ENCODE data around the gene LYZL6.
"Not testable (repeated sequence)": the region's sequence is repeated elsewhere in the genome, so short reads cannot be mapped to it uniquely, and the experiment has no call there.

LYZL6 gene

DNA sequence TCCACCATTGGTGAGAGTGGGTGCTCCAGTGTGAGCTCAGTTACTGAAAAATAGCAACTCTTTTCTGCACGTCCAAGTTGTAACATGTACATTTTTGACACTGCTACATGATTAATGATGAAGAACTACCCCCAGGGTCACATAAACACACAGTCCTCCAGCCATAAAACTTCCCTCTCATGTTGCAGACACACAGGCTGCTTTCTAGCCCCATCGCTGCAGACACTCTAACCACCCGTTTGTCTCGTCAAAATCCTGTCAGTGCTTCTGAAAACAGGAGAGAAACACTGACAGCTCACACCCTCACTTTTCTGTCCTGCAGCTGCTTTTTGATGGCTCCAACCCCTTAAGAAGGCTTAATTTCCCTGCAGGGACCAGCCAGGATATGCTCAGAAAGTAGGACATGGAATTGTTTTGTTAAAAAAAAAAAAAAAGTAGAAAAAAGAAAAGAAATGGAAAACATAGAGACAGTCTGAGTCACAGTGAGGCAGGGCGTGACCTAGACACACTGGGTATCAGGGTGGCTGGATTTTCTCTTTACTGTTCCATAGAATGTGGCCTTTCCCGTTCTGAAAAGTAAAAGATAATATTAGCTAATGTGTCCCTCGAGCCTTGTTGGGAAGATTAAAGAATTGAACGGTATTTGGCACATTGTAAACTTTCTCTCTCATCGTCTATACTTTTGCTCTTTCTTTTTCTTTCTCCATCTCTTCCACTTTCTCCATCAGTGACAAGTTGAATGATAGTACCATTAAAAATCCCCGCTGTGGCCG lies 42.6 kb downstream of the LYZL6 start:
- Mint-ChIP-seq H3K4me1 (peaks cover 14% of the 10 kb centered on the region), H3K9me3 (no peaks in the 10 kb centered on the region), H3K27ac (peak overlapping the region; percentile 38), H3K4me3 (peak overlapping the region; percentile 27), H3K27me3 (peaks cover 3% of the 10 kb centered on the region), H3K36me3 (no peaks in the 10 kb centered on the region)

- Mint-ChIP-seq H3K27ac (no peak overlapping the region), H3K4me3 (no peak overlapping the region), H3K36me3 (no peaks in the 10 kb centered on the region), H3K27me3 (peaks cover 3% of the 10 kb centered on the region), H3K4me1 (peaks cover 14% of the 10 kb centered on the region), H3K9me3 (no peaks in the 10 kb centered on the region)
These were observed 43.2 kb downstream of the LYZL6 start for GRCh38 chr17:35900280-35900679.

GRCh38 chr17:35898283-35899070 lies 45.0 kb downstream of the LYZL6 start:
- H3K27me3 Mint-ChIP-seq = peaks cover 3% of the 10 kb centered on the region
- peaks cover 14% of the 10 kb centered on the region for H3K4me1 Mint-ChIP-seq
- H3K36me3 Mint-ChIP-seq = no peaks in the 10 kb centered on the region
- H3K27ac Mint-ChIP-seq = peak overlapping the region; percentile 30
- no peaks in the 10 kb centered on the region for H3K9me3 Mint-ChIP-seq
- peak overlapping the region; percentile 39 for H3K4me3 Mint-ChIP-seq

- H3K4me1 Mint-ChIP-seq = peaks cover 14% of the 10 kb centered on the region
- H3K9me3 Mint-ChIP-seq, H3K27me3 Mint-ChIP-seq, H3K36me3 Mint-ChIP-seq, H3K4me3 Mint-ChIP-seq, H3K27ac Mint-ChIP-seq: not testable (repeated sequence)
These were observed 45.7 kb downstream of the LYZL6 start for GRCh38 chr17:35897772-35898171.

DNA sequence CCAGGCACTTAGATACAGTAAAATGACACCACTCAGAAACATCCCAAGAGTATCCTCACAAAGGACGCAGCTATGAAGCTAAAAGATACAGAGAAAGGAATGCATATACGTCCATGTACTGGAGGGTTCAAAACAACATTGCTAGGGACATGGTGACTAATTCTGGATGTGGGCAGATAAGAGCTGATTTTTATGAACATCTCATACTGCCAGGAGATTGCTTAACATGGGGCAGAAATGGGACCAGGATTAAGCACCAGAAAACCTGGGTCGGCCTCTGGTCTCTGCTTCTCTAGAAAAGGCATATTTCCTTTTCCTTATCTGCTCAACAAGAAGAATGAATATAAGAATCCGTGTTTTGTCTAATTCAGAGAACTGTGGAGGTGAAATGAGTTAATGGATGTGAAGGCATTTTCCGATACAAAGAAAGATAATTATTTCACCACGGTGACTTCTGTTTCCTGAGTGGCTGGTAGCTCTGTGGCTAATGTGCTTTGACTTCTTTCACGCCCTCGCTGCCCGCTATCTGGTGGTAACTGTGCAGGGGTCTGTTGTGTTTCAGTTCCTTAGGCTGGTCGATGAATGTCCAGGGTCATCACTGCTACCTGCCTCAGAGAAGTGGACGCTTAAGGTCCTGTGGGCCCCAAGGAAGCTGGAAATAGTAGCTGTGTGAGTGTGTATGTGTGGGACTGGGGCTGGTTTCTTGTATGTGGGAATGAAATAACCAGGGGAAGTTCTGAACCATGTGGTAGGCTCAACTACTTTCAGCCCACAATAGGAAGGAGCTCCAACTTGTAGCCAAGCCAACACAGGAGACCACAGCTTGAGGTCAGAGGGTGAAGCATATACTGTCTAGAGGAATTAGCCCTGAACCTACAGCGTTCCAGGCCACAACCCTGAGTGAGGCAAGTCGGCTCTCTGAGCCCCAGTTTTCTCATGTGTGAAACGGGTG lies 47.6 kb downstream of the LYZL6 start:
- Mint-ChIP-seq H3K27ac (no peak overlapping the region), H3K4me1 (peaks cover 20% of the 10 kb centered on the region), H3K27me3 (peaks cover 3% of the 10 kb centered on the region), H3K9me3 (no peaks in the 10 kb centered on the region), H3K4me3 (no peak overlapping the region), H3K36me3 (no peaks in the 10 kb centered on the region)

DNA sequence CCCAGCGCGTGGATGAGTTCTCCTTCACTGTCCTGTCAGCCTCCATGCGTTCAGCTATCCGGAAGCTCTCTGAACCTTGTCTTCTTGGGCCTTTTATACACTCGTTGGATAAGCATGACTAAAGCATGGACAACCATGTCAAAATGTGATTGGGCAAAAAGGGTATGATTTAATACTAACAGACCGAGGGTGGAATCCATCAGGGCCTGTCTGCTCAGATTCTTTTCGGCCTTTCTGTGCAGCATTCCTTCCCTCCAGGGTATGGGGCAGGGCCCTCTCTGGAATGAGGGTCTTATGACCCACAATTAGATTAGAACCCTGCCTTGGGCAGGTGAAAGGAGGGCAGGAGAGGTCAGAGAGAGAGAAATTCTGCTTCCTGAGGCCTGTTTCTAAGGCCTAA lies 49.3 kb downstream of the LYZL6 start:
- Mint-ChIP-seq H3K27me3 (no peaks in the 10 kb centered on the region), H3K36me3 (no peaks in the 10 kb centered on the region), H3K4me1 (peaks cover 16% of the 10 kb centered on the region), H3K9me3 (no peaks in the 10 kb centered on the region), H3K27ac (no peak overlapping the region), H3K4me3 (no peak overlapping the region)

GRCh38 chr17:35893751-35894150 lies 49.8 kb downstream of the LYZL6 start:
- Mint-ChIP-seq H3K4me1 (peaks cover 14% of the 10 kb centered on the region), H3K4me3 (no peak overlapping the region), H3K27ac (no peak overlapping the region), H3K27me3 (no peaks in the 10 kb centered on the region), H3K9me3 (no peaks in the 10 kb centered on the region), H3K36me3 (no peaks in the 10 kb centered on the region)

DNA sequence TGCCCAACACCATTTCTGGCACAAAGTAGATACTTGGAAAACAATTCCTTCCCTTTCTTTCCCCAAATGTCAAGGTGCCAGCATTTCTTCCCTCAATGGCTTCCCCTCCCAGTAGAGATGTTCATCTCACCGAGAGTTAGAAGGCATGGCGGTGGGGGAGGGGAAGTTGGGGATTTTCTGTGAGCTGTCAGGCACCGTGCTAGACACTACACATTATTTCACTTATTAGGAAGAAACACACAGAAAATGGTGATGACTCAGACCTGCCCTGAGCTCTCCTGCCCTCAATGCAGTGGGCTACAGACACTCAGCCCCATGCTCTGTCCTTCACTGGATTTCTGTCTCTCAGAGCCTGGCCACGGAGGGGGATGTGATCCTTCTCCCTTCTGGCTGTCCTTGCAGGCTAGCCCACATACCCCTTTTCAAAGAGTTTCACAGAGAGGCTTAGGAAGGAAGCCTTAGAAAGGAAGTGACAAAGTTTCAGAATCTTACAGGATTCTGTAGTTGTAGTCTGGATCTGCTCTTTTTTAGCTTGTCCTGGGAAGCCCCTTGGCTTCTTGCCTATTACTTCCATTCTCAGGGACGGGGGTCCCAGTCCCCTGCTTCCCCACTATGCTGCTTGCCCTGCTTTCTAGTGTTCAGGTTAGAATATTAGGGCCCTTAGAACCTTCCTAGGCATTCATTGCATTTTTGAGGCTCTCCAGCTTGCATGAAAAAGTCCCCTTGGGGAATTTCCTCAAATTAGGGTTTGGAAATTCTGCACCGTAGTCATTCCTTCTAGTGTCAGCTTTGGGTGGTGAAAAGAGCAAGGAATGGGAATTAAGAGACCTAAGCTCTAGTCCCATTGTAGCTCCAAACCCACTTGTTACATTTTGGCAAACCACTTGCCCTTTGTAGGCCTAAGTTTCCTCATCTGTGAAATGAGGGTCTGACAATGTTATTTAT lies 51.1 kb downstream of the LYZL6 start:
- Mint-ChIP-seq H3K9me3 (no peaks in the 10 kb centered on the region), H3K36me3 (no peaks in the 10 kb centered on the region), H3K4me3 (no peak overlapping the region), H3K27ac (no peak overlapping the region), H3K27me3 (no peaks in the 10 kb centered on the region), H3K4me1 (peaks cover 6% of the 10 kb centered on the region)

DNA sequence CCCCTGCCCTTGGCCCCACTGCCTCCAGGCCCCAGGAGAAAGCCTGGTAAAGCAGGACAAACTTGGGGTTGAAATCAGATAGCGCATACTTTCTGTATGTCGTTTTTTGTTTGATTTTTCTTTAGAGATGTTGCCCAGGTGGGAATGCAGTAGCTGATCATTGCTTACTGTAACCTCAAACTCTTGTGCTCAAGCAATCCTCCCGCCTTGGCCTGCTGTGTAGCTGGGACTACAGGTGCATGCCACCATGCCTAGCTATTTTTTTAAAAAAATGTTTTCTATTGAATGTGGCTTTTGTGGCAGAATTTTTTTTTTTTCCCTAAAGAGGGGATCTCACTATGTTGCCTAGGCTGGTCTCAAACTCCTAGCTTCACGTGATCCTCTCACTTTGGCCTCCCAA lies 52.2 kb downstream of the LYZL6 start:
- Mint-ChIP-seq H3K27me3 (no peaks in the 10 kb centered on the region), H3K36me3 (no peaks in the 10 kb centered on the region), H3K27ac (no peak overlapping the region), H3K4me1 (peaks cover 6% of the 10 kb centered on the region), H3K4me3 (no peak overlapping the region), H3K9me3 (no peaks in the 10 kb centered on the region)

DNA sequence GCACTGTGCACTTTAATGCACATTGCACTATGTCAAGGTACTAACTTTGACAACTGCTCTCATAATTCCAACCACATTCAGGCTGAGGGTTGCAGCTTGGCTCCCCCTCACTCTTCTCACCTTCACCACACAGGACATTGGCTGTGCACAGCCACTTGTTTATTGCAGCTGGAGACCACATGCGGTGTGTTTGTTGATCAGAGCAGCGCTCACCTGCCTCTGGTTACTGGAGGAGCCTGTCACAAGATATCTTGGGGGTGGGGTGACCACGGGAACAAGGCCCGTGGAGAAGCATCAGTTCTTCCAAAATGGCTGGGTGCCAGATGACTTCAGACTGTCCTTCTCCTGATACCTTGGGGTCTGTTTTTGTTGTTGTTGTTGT lies 52.7 kb downstream of the LYZL6 start:
- Mint-ChIP-seq H3K27me3 (no peaks in the 10 kb centered on the region), H3K9me3 (no peaks in the 10 kb centered on the region), H3K27ac (peak overlapping the region; percentile 71), H3K4me3 (no peak overlapping the region), H3K36me3 (no peaks in the 10 kb centered on the region), H3K4me1 (peaks cover 6% of the 10 kb centered on the region)

DNA sequence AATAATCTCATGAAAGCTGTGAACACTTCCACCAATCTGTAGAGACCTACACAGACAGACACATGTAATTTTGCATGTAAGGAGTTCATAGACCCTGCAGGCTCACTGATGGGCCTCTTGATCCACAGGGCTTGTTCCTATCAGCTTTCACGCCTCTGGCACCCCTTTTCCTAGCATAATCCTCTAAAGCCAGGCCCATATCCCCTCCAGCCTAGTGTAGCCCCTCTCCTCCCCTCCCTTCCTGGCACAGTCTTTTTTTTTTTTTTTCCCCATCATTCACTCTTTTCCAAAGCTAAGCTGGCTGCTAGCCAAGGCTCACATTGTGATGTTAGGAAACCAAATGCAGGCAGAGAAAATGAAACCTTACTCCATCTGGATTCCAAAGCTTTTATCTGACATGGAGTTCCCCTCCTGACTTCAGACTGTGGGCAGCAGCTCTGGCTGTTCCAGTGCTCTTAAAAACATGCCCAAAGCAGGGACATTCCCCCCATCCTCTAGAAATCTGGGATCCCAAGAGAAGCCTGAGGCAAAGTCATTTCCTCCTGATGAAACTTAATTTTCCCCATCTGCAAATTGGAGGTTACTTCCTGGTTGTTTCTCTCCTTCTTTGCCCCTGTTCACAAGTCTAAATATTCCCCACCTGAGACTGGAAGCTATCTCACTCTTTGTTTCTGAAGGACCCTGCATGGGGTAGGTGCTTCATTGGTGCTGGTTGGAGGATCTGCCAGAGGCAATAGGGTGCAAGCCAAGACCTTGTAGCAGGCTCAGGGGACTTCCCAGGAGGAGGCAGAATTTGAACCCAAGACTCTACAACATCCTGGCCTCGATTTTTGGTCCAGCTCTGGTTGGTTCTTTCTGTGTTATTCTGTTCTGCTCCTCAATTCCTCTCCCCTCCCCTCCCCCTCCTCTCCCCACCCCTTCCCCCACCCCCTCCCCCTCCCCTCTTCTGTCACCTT lies 53.4 kb downstream of the LYZL6 start:
- H3K27me3 Mint-ChIP-seq = no peaks in the 10 kb centered on the region
- H3K4me1 Mint-ChIP-seq = peaks cover 6% of the 10 kb centered on the region
- no peaks in the 10 kb centered on the region for H3K36me3 Mint-ChIP-seq

GRCh38 chr17:35889241-35889640 lies 54.3 kb downstream of the LYZL6 start:
- H3K4me3 Mint-ChIP-seq = no peak overlapping the region
- no peaks in the 10 kb centered on the region for H3K9me3 Mint-ChIP-seq
- no peak overlapping the region for H3K27ac Mint-ChIP-seq
- H3K4me1 Mint-ChIP-seq = peaks cover 6% of the 10 kb centered on the region
- no peaks in the 10 kb centered on the region for H3K36me3 Mint-ChIP-seq
- no peaks in the 10 kb centered on the region for H3K27me3 Mint-ChIP-seq

More for the DNA sequence above, 53.4 kb downstream of the LYZL6 start:
- Mint-ChIP-seq H3K4me3 (no peak overlapping the region), H3K9me3 (no peaks in the 10 kb centered on the region), H3K27ac (no peak overlapping the region)

Data from activated naive CD4-positive, alpha-beta T cell treated with anti-CD3 and anti-CD28 coated beads, Interleukin-2, amount 50 U/mL, for 24 hours (primary cell).